Activated CD8-positive, alpha-beta memory T cell treated with anti-CD3 and anti-CD28 coated beads, Interleukin-2, amount 10 ng/mL, durations not matched to agents 7 days and 5 days (primary cell): Measurements from ENCODE around the gene SUCLG2. TPM values are rescaled to one million over a fixed set of nuclear protein-coding genes. Genes with fewer than 3 reads are reported as not detected.
A peak's percentile ranks its signal among the peaks of the same experiment; 100 is the strongest.

Experiments
- ATAC-seq: fragments of 150-1000 bp; cut with Tn5 transposase; one replicate; pipeline ENCODE4 v1.10.0; 2021; ENCODE audit warnings: moderate library complexity
- CTCF ChIA-PET: fragments of 350-600 bp; sonication (Branson Sonifier 250); formaldehyde crosslinking; loops from one replicate; lab custom pipeline; 2021; ENCODE audit warnings: antibody characterized with exemption; lab: Charles Lee
- DNase-seq: peaks from one replicate; pipeline ENCODE4 v3.0.0-alpha.2; 2020
- H3K27ac Mint-ChIP-seq: one replicate; pipeline ENCODE4 v1.8.0; 2021; ENCODE audit warnings: mild to moderate bottlenecking, mixed read lengths
- H3K27me3 Mint-ChIP-seq: one replicate; pipeline ENCODE4 v1.8.0; 2021; ENCODE audit warnings: mixed read lengths
- H3K36me3 Mint-ChIP-seq: one replicate; pipeline ENCODE4 v1.8.0; 2021; ENCODE audit warnings: mild to moderate bottlenecking, mixed read lengths
- H3K4me1 Mint-ChIP-seq: one replicate; pipeline ENCODE4 v1.8.0; 2021; ENCODE audit warnings: mixed read lengths
- H3K4me3 Mint-ChIP-seq: one replicate; pipeline ENCODE4 v1.8.0; 2021; ENCODE audit warnings: mild to moderate bottlenecking, moderate library complexity, mixed read lengths
- H3K9me3 Mint-ChIP-seq: one replicate; pipeline ENCODE4 v1.8.0; 2022; ENCODE audit warnings: low read depth, mixed read lengths
- total RNA-seq, 2 experiments: library from RNA; stranded (reverse); gene quantifications; one replicate each; pipeline ENCODE4 v1.2.3, GENCODE V29; 2021

Gene SUCLG2
- total RNA-seq, 2 experiments from 2014 or later: 45.6 to 61.4 TPM

DNA sequence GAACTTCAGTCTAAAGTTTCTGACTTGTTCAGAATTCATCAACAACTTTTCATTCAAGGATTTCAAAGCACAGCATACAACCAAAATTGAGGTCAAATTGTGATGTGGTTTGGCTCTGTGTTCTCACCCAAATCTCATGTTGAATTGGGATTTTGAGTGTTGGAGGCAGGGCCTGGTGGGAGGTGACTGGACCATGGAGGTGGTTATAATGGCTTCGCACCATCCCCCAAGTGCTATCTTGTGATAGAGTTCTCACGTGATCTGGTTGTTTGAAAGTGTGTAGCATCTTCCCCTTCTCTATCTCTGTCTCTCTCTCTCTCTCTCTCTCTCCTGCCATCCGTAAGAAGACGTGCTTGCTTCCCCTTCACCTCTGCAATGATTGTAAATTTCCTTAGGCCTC is 19.6 kb upstream of the SUCLG2 start:
- peaks cover 4% of the 10 kb centered on the region for H3K9me3 Mint-ChIP-seq
- peaks cover 10% of the 10 kb centered on the region for H3K4me1 Mint-ChIP-seq
- no peak for DNase-seq
- H3K4me3 Mint-ChIP-seq: no peak overlapping the region
- H3K27me3 Mint-ChIP-seq: no peaks in the 10 kb centered on the region
- CTCF ChIA-PET: no interaction called here
- peaks cover 15% of the 10 kb centered on the region for H3K36me3 Mint-ChIP-seq
- no peak for ATAC-seq
- no peak overlapping the region for H3K27ac Mint-ChIP-seq

DNA sequence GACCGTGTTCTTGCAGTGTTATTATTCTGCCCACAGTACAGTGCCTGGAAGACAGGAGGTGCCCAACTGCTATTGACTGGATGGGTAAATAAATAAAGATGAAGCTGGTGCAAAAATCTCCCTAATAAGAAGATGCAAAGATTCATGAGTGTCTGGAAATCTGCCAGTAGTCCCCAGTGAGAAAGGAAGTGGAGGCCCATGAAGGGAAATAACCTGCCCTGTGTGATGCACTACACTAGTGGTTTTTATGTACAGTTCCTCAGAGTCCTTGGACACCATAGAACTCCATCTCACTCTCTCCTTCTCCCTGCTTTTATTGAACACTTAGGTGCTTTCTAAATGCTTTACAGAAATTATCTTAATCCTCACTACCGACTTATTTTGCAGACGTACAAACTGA is 8.3 kb upstream of the SUCLG2 start:
- peaks cover 33% of the 10 kb centered on the region for H3K36me3 Mint-ChIP-seq
- H3K27ac Mint-ChIP-seq: no peak overlapping the region
- no peak for DNase-seq
- peaks cover 12% of the 10 kb centered on the region for H3K4me1 Mint-ChIP-seq
- CTCF ChIA-PET: no interaction called here
- no peaks in the 10 kb centered on the region for H3K27me3 Mint-ChIP-seq
- peaks cover 17% of the 10 kb centered on the region for H3K9me3 Mint-ChIP-seq
- H3K4me3 Mint-ChIP-seq: no peak overlapping the region
- no peak for ATAC-seq

DNA sequence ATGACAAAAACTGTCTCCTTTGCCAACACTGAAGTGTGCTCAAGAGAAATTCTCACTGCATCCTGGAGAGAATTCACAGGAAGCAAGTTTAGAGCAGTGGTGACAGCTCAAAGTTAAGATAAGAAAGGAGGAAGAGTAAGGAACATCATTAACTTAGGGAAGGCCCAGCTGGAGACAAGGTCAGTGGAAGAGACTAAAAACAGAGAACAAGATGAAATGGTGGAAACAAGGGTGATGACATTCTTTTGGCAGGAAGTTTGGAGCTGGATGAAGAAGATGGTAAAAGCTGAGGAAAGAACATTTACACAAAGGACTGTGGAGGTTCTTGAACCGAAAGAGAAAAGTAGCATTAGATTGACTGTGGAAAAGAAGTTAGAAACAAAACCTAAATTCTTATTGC is 6.7 kb upstream of the SUCLG2 start:
- no peak overlapping the region for H3K27ac Mint-ChIP-seq
- CTCF ChIA-PET: no interaction called here
- peaks cover 21% of the 10 kb centered on the region for H3K4me1 Mint-ChIP-seq
- no peaks in the 10 kb centered on the region for H3K27me3 Mint-ChIP-seq
- peaks cover 38% of the 10 kb centered on the region for H3K36me3 Mint-ChIP-seq
- DNase-seq: no peak
- H3K4me3 Mint-ChIP-seq: no peak overlapping the region
- H3K9me3 Mint-ChIP-seq: peaks cover 20% of the 10 kb centered on the region
- ATAC-seq: no peak

DNA sequence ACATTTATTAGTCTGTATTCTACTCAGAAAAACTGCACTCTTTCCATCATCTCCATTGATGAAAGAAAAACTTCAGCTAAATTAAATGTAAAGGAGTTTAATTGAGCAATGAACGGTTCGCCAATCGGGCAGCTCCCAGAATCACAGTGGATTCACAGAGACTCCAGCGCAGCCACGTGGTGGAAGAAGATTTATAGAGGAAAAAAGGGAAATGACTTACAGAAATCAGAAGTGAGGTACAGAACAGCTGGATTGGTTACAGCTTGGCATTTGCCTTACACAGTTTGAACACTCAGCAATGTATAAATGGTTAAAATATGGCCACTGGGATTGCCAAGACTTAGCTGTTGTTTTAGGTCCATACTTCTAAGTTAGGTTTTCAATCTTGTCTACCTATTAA is 2.8 kb upstream of the SUCLG2 start:
- Mint-ChIP-seq H3K27me3 (no peaks in the 10 kb centered on the region), H3K27ac (no peak overlapping the region), H3K4me1 (peaks cover 38% of the 10 kb centered on the region), H3K36me3 (peaks cover 54% of the 10 kb centered on the region), H3K9me3 (peaks cover 22% of the 10 kb centered on the region), H3K4me3 (no peak overlapping the region)
- DNase-seq (no peak), ATAC-seq (no peak)
- CTCF ChIA-PET: interaction anchor here (0.9 kb wide), 1 partner anchor 40 kb away, joined by 3 read pairs; no protein-coding TSS in a partner anchor

DNA sequence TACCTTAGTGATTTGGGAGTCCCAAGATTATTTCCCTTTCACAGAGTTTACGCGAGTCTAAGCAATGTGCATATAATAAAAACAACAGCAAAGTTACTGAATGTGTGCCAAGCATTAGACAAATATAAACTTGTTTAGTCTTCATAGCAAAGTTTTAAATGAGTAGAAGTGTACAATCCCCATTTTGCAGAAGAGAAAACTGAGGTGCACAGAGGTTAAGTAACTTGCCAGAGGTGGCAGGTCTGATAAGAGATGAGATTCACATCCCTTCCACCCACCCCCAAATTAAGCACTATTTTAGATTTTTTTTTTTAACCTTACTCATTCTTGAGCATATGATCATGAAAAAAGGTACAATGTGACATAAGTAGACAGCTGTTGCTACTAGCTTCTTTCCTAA is 2.2 kb upstream of the SUCLG2 start:
- peaks cover 43% of the 10 kb centered on the region for H3K4me1 Mint-ChIP-seq
- H3K27ac Mint-ChIP-seq: peak overlapping the region; percentile 96
- H3K4me3 Mint-ChIP-seq: no peak overlapping the region
- no peaks in the 10 kb centered on the region for H3K27me3 Mint-ChIP-seq
- peaks cover 23% of the 10 kb centered on the region for H3K9me3 Mint-ChIP-seq
- ATAC-seq (no peak), DNase-seq (no peak)
- H3K36me3 Mint-ChIP-seq: peaks cover 60% of the 10 kb centered on the region
- CTCF ChIA-PET: interaction anchor here (0.9 kb wide), 1 partner anchor 41 kb away, joined by 3 read pairs; no protein-coding TSS in a partner anchor

DNA sequence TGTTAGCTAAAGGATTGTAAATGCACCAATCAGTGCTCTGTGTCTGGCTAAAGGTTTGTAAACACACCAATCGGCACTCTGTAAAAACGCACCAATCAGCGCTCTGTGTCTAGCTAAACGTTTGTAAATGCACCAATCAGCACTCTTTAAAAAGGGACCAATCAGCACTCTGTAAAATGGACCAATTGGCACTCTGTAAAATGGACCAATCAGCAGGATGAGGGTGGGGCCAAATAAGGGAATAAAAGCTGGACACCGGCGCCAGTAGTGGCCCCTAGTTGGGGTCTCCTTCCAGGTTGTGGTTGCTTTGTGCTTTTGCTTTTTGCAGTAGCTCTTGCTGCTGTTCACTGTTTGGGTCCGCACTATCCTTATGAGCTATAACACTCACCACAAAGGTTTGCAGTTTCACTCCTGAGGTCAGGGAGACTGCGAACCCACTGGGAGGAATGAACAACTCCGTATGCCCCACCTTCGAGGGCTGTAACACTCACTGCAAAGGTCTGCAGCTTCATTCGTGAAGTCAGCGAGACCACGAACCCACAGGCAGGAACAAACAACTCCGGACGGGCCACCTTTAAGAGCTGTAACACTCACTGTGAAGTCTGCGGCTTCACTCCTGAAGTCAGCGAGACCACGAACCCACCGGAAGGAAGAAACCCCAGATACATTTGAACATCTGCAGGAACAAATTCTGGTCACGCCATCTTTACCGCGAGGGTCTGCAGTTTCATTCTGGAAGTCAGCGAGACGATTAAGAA is 1.1 kb upstream of the SUCLG2 start:
- CTCF ChIA-PET: interaction anchor here (0.8 to 2.3 kb wide), 4 partner anchors 8 to 134 kb away, joined by 3 to 6 read pairs (median 6); no protein-coding TSS in a partner anchor
- Mint-ChIP-seq H3K27ac (peak overlapping the region; percentile 96), H3K4me3 (peak overlapping the region; percentile 75), H3K36me3 (peaks cover 67% of the 10 kb centered on the region), H3K27me3 (no peaks in the 10 kb centered on the region), H3K9me3 (peaks cover 23% of the 10 kb centered on the region), H3K4me1 (peaks cover 50% of the 10 kb centered on the region)
- DNase-seq (peak; percentile 97), ATAC-seq (peak; percentile 75)

DNA sequence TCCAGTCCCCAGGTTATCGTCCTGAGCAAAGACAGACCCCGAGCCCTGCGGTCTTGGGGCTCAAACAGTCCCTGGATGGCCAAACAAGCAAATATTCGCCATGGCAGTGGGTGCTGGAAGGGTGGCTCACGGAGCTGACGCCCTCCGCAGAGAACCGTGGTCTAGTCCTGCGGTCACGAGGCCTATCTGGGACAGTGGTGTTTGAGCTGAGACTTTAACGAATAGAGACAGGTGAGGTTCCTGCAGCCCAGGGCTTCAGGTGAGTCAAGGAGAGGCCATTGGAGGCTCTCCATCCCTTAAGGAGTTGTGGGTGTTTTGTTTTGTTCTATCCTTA is 399 bp upstream of the SUCLG2 start:
- no peak for ATAC-seq

DNA sequence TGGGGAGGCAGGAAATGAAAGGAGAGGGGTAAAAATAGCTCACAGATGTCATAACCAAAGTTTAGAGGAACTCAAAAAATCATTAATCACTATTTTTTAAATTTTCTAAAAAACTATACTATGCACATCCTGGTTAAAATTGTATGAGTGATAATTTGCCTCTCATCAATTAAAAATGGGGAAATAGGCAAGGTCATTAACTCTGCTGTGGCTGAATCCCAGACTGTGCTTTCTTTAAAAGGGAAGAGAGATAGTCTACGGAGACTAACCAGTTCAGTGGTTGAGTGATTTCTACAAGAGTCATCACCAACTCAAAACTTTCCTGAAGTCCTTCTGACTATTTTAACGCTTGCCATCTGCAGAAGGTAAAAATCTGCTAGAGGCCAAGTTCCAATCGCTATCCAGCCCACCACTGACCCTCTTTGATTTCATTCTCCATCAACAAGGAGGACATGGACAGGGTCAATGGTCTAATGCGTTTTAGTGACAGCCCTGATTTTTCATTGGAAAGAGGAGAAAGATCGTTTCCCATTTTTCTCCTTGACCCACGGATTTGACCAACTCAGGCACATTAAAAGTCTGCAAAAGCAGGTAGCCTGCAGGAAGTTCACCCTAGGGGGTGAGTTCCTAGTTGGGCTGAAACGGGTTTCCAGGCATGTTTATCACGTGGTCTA is 850 bp downstream of the SUCLG2 start:
- DNase-seq (no peak), ATAC-seq (no peak)
- peaks cover 58% of the 10 kb centered on the region for H3K4me1 Mint-ChIP-seq
- CTCF ChIA-PET: interaction anchor here (1.0 kb wide), 1 partner anchor 11 kb away, joined by 3 read pairs; no protein-coding TSS in a partner anchor
- H3K36me3 Mint-ChIP-seq: peaks cover 65% of the 10 kb centered on the region
- peaks cover 18% of the 10 kb centered on the region for H3K9me3 Mint-ChIP-seq
- peak overlapping the region; percentile 74 for H3K27ac Mint-ChIP-seq
- peak overlapping the region; percentile 75 for H3K4me3 Mint-ChIP-seq
- no peaks in the 10 kb centered on the region for H3K27me3 Mint-ChIP-seq

More for the DNA sequence above, 399 bp upstream of the SUCLG2 start:
- Mint-ChIP-seq H3K9me3 (peaks cover 23% of the 10 kb centered on the region), H3K27ac (peak overlapping the region; percentile 96), H3K4me3 (peak overlapping the region; percentile 75), H3K27me3 (no peaks in the 10 kb centered on the region), H3K4me1 (peaks cover 54% of the 10 kb centered on the region), H3K36me3 (peaks cover 67% of the 10 kb centered on the region)
- DNase-seq: no peak
- CTCF ChIA-PET: interaction anchor here (1.0 to 2.3 kb wide), 4 partner anchors 9 to 52 kb away, joined by 3 to 6 read pairs (median 6); no protein-coding TSS in a partner anchor

DNA sequence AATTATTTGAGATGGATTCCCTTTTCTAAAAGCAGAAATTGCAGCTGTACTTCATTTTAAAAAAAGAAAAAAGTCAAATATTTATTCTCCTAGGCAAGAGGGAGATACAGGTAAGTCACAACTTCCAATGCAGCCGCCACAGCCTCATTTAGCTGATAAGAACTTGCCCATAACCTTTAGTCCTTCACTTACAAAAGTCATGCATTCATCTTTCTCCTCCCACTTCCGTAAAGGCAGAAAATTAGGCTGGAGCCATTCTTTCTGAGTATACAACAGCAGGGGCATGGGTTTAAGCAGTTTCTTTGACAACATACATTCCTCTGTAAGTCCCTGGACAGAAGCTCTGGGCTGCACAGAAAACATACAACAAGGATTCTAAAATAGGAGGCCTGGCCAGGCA is 4.3 kb downstream of the SUCLG2 start:
- H3K4me1 Mint-ChIP-seq: peaks cover 44% of the 10 kb centered on the region
- DNase-seq (no peak), ATAC-seq (no peak)
- H3K36me3 Mint-ChIP-seq: peaks cover 66% of the 10 kb centered on the region
- H3K27me3 Mint-ChIP-seq: no peaks in the 10 kb centered on the region
- no peak overlapping the region for H3K27ac Mint-ChIP-seq
- no peak overlapping the region for H3K4me3 Mint-ChIP-seq
- peaks cover 2% of the 10 kb centered on the region for H3K9me3 Mint-ChIP-seq
- CTCF ChIA-PET: interaction anchor here (1.2 to 1.5 kb wide), 2 partner anchors 9 to 15 kb away, joined by 3 read pairs; no protein-coding TSS in a partner anchor

DNA sequence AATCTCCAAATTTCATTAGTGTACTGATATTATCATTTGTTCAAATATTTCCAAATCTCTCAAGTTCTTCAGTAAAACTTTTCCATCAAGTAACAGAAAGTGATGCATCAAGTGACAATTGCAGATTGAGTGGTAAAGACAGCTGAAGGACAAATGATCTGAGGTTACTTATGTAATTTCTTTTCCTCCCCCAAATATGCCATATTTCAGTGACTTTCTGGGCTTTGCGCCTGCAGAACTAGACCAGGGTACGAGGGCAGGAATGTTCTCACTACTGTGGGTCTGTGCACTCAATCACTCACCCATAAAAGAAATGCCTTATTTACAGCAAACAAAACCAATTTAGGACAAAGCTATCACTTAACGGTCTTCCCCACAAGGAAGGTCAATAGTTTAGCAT is 4.7 kb downstream of the SUCLG2 start:
- ATAC-seq (no peak), DNase-seq (no peak)
- Mint-ChIP-seq H3K27me3 (no peaks in the 10 kb centered on the region), H3K4me1 (peaks cover 40% of the 10 kb centered on the region), H3K4me3 (no peak overlapping the region), H3K36me3 (peaks cover 69% of the 10 kb centered on the region), H3K27ac (no peak overlapping the region), H3K9me3 (peaks cover 2% of the 10 kb centered on the region)
- CTCF ChIA-PET: interaction anchor here (1.5 kb wide), 1 partner anchor 15 kb away, joined by 3 read pairs; no protein-coding TSS in a partner anchor

DNA sequence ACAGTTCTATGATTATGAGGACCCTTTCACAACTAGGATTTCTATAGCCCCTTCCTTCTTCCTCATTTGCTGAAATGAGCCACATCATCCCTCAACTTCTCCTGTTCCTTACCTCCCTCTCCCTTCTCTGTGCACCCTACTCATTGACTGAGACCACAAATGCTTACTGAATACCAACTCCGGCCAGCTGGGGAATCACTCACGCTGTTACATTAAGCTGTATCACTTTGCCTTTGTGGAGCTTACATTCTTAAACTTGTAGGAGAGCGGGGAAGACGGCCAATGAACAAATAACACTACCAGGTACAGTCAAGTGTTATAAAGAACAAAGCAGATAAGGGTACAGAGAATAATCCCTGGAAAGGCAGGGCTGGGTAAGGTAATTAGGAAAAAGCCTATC is 5.7 kb downstream of the SUCLG2 start:
- Mint-ChIP-seq H3K9me3 (peaks cover 2% of the 10 kb centered on the region), H3K4me1 (peaks cover 40% of the 10 kb centered on the region), H3K36me3 (peaks cover 77% of the 10 kb centered on the region), H3K4me3 (no peak overlapping the region), H3K27ac (no peak overlapping the region), H3K27me3 (no peaks in the 10 kb centered on the region)
- CTCF ChIA-PET: interaction anchor here (1.5 kb wide), 1 partner anchor 14 kb away, joined by 3 read pairs; no protein-coding TSS in a partner anchor
- DNase-seq: no peak
- no peak for ATAC-seq

DNA sequence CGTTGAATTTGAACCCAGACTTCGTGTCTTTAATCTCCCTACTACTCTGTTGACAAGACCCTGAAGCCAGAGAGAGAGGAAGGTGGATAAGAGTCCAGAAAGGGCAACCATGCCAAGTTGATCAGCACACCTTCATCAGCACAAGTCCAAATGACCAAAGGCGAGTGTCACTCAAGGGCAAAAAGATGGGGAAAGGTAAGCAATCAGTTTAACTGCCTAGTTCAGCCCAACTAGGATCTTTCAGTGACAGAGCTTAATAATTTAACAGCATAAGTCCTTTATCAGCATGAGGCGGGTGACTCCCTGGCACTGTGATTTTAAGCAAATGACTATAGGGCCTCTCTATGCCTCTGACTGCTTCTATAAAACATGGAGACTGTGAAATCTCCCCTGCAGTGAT is 6.2 kb downstream of the SUCLG2 start:
- H3K9me3 Mint-ChIP-seq: peaks cover 2% of the 10 kb centered on the region
- ATAC-seq: no peak
- H3K4me3 Mint-ChIP-seq: no peak overlapping the region
- no peak for DNase-seq
- H3K27me3 Mint-ChIP-seq: no peaks in the 10 kb centered on the region
- H3K27ac Mint-ChIP-seq: no peak overlapping the region
- CTCF ChIA-PET: interaction anchor here (1.5 kb wide), 1 partner anchor 13 kb away, joined by 3 read pairs; no protein-coding TSS in a partner anchor
- peaks cover 81% of the 10 kb centered on the region for H3K36me3 Mint-ChIP-seq
- peaks cover 37% of the 10 kb centered on the region for H3K4me1 Mint-ChIP-seq

DNA sequence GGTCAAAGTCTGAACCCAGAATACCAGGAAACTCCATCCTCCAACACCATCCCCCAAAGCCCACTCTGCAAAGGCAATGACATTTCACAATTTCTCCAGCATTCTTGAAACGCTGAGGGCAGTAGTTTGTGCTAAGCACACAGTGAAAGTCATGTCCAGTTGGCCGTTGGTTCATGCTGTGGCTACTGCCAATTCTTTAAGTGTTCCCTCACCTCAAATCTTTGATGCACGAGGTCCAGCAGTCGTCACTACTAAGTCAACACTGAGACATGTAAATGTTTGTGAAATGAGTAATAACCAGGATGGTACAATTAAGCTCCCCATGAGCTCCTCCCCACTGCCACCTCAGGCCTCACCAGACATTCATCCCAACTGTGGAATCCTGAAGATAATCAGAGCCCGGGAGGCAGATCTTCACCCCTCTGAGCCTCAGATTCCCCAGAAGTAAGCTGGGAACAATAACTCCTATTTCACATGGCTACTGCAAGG is 7.0 kb downstream of the SUCLG2 start:
- H3K9me3 Mint-ChIP-seq: peaks cover 2% of the 10 kb centered on the region
- DNase-seq (no peak), ATAC-seq (no peak)
- no peak overlapping the region for H3K27ac Mint-ChIP-seq
- CTCF ChIA-PET: no interaction called here
- no peak overlapping the region for H3K4me3 Mint-ChIP-seq
- H3K4me1 Mint-ChIP-seq: peaks cover 29% of the 10 kb centered on the region
- no peaks in the 10 kb centered on the region for H3K27me3 Mint-ChIP-seq
- peaks cover 81% of the 10 kb centered on the region for H3K36me3 Mint-ChIP-seq
